Vagina (tissue), 2 donors: Measurements from ENCODE around the gene TEAD3.

Source experiments
- POLR2A ChIP-seq, 2 donors: fragments of 450-650 bp; IDR thresholded peaks; one replicate each; pipeline ENCODE4 v1.6.1; 2017; ENCODE audit warnings: antibody characterized with exemption in 2 of 2, mild to moderate bottlenecking in 2 of 2, moderate library complexity in 2 of 2
- TF ChIP-seq, protein P1 (sequence below), 3 experiments: fragments of 450-650 bp in 2 of 3; fragments of 200-600 bp in 1 of 3; sonication (generic) in 1 of 3; IDR thresholded peaks; one replicate each; pipeline ENCODE4 v1.5.1; 2017 to 2019; ENCODE audit warnings: antibody characterized with exemption in 3 of 3, mild to moderate bottlenecking in 2 of 3, moderate library complexity in 2 of 3

DNA sequence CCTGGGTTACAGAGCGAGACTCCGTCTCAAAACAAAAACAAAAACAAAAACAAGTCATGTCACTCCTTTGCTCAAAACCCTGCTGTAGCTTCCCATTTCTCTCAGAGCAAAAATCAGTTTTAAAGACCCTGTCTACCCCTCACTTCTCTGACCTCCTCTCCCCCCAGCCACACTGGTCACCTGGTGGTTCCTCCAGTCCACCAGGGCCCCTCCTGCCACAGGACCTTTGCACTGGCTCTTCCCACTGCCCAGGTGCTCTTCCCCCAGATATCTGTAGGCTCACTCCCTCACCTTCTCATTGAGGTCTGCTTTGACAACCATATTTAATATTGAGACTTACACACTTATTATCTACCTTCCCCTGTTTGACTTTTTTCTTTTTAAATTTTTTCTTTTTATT is 4.9 kb upstream of the TEAD3 start:
- TF ChIP-seq, protein P1, sequence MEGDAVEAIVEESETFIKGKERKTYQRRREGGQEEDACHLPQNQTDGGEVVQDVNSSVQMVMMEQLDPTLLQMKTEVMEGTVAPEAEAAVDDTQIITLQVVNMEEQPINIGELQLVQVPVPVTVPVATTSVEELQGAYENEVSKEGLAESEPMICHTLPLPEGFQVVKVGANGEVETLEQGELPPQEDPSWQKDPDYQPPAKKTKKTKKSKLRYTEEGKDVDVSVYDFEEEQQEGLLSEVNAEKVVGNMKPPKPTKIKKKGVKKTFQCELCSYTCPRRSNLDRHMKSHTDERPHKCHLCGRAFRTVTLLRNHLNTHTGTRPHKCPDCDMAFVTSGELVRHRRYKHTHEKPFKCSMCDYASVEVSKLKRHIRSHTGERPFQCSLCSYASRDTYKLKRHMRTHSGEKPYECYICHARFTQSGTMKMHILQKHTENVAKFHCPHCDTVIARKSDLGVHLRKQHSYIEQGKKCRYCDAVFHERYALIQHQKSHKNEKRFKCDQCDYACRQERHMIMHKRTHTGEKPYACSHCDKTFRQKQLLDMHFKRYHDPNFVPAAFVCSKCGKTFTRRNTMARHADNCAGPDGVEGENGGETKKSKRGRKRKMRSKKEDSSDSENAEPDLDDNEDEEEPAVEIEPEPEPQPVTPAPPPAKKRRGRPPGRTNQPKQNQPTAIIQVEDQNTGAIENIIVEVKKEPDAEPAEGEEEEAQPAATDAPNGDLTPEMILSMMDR (IDR thresholded peaks at IDR 0.05), result no peak
- TF ChIP-seq POLR2A (IDR thresholded peaks at IDR 0.05), result no peak
